Measurements from ENCODE around the gene CD3D.

GRCh38 chr11:118370774-118371173 is 28.3 kb upstream of the CD3D start:
- TF ChIP-seq CTCF (IDR thresholded peaks at IDR 0.05) (no peak), EZH2 (IDR thresholded peaks at IDR 0.05; ENCODE audit: borderline replicate concordance, insufficient read depth, low read depth, low read length, poor library complexity, severe bottlenecking) (no peak)

Data from B cell (primary cell).